Stimulated activated CD4-positive, alpha-beta T cell treated with anti-CD3 and anti-CD28 coated beads, TNF-alpha, amount 100 ng/mL, for 24 hours (primary cell): Measurements from ENCODE around the gene C1QTNF7.

ENCODE experiments used
- DNase-seq, 3 experiments: peaks; one replicate each; pipeline ENCODE4 v3.0.0-alpha.2; 2020; ENCODE audit warnings: low read depth in 3 of 3

Gene C1QTNF7

GRCh38 chr4:15427701-15428100 is at the start of gene C1QTNF7:
Gene C1QTNF7 (plus strand): TSS chr4:15428033. CDS start chr4:15435744, 7,711 bp downstream.
- DNase-seq = no peak

GRCh38 chr4:15378062-15378461 is 49.8 kb upstream of the C1QTNF7 start:
- no peak for DNase-seq

- DNase-seq = no peak
Observed at GRCh38 chr4:15378493-15378892, 49.3 kb upstream of the C1QTNF7 start.

- DNase-seq = no peak
Observed at GRCh38 chr4:15381806-15382338, 46.0 kb upstream of the C1QTNF7 start.

GRCh38 chr4:15382669-15383273 is 45.1 kb upstream of the C1QTNF7 start:
- DNase-seq = no peak

GRCh38 chr4:15385515-15385914 is 42.3 kb upstream of the C1QTNF7 start:
- DNase-seq = no peak

- DNase-seq = no peak
Observed at GRCh38 chr4:15385928-15386327, 41.9 kb upstream of the C1QTNF7 start.

- DNase-seq = no peak
Observed at GRCh38 chr4:15390494-15390893, 37.3 kb upstream of the C1QTNF7 start.

GRCh38 chr4:15392053-15392805 is 35.6 kb upstream of the C1QTNF7 start:
- no peak for DNase-seq

GRCh38 chr4:15395311-15395710 is 32.5 kb upstream of the C1QTNF7 start:
- no peak for DNase-seq

- peak; percentile 9 to 49 (median 22) for DNase-seq
Observed at GRCh38 chr4:15396157-15396800, 31.6 kb upstream of the C1QTNF7 start.

GRCh38 chr4:15398001-15398400 is 29.8 kb upstream of the C1QTNF7 start:
- DNase-seq = no peak

- no peak for DNase-seq
Observed at GRCh38 chr4:15398732-15399131, 29.1 kb upstream of the C1QTNF7 start.

GRCh38 chr4:15400226-15400625 is 27.6 kb upstream of the C1QTNF7 start:
- DNase-seq = no peak

- DNase-seq = peak in 1 of 3 experiments; percentile 19
Observed at GRCh38 chr4:15400981-15401671, 26.7 kb upstream of the C1QTNF7 start.

GRCh38 chr4:15402146-15402545 is 25.7 kb upstream of the C1QTNF7 start:
- no peak for DNase-seq

- no peak for DNase-seq
Observed at GRCh38 chr4:15402974-15403373, 24.9 kb upstream of the C1QTNF7 start.

- no peak for DNase-seq
Observed at GRCh38 chr4:15405018-15405417, 22.8 kb upstream of the C1QTNF7 start.

- no peak for DNase-seq
Observed at GRCh38 chr4:15410750-15411149, 17.1 kb upstream of the C1QTNF7 start.

- no peak for DNase-seq
Observed at GRCh38 chr4:15412461-15412860, 15.4 kb upstream of the C1QTNF7 start.

- no peak for DNase-seq
Observed at GRCh38 chr4:15413010-15413622, 14.7 kb upstream of the C1QTNF7 start.

GRCh38 chr4:15413623-15414019 is 14.2 kb upstream of the C1QTNF7 start:
- DNase-seq = no peak
